Stimulated activated CD8-positive, alpha-beta memory T cell treated with anti-CD3 and anti-CD28 coated beads, Interleukin-15, amount 100 ng/mL, for 4 hours (primary cell): ENCODE data around the gene SMIM41.
A peak's percentile ranks its signal among the peaks of the same experiment; 100 is the strongest.

Experiments
- DNase-seq, 2 donors: peaks; one replicate each; pipeline ENCODE4 v3.0.0-alpha.2; 2020; ENCODE audit warnings: low read depth in 2 of 2

SMIM41 gene

DNA sequence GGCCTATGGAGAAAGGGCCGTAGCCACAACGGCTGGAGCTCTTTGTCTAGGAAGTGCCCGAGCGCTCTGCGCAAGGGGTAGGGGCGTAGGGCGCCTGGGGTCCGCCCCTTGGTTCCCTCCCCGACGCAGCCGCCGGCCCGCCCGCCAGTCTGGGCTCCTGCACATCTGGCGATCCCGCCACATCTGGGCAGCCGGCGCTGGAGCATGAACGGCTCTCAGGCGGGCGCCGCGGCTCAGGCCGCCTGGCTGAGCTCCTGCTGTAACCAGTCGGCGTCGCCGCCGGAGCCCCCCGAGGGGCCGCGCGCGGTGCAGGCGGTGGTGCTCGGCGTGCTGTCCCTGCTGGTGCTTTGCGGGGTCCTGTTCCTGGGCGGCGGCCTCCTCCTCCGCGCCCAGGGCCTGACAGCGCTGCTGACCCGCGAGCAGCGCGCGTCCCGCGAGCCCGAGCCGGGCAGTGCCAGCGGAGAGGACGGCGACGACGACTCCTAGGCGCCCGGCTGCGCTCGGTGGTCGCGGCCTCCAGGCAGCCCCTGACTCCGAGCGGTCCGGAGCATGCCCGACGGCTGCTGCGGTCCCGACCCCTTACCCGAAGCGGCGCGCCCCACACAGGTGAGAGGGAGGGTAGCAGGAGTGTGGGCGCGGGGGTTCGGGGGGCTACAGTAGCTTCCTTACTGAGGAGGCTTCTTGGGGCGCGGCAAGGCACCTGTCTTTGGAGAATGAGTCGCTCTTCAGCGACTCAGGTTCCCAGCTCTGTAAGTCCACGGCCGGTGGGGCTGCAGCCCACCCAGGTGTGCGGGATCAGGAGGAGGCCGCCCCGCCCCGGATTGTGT, at the start of gene SMIM41:
Gene SMIM41 (plus strand): TSS at position 129 of the 827 bp plus-strand sequence. CDS start 76 bp downstream, at position 205.
- no peak for DNase-seq

DNA sequence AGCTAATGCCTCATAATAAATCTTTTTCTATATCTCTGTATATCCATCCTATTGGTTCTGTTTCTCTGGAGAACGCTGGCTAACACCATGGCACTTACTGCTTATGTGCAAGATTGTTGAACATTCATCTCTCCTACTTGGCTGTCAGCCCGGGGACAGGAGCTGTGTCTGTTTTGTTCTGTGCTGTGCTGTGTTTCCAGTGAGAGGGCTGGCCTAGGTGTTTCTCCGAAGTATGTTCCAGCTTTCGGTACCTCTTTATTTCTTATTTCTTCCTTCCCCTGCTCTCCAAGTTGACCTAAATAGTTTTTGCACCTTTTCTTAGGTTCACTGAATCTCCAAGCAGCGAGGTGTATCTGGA, 47.1 kb upstream of the SMIM41 start:
- no peak for DNase-seq

DNA sequence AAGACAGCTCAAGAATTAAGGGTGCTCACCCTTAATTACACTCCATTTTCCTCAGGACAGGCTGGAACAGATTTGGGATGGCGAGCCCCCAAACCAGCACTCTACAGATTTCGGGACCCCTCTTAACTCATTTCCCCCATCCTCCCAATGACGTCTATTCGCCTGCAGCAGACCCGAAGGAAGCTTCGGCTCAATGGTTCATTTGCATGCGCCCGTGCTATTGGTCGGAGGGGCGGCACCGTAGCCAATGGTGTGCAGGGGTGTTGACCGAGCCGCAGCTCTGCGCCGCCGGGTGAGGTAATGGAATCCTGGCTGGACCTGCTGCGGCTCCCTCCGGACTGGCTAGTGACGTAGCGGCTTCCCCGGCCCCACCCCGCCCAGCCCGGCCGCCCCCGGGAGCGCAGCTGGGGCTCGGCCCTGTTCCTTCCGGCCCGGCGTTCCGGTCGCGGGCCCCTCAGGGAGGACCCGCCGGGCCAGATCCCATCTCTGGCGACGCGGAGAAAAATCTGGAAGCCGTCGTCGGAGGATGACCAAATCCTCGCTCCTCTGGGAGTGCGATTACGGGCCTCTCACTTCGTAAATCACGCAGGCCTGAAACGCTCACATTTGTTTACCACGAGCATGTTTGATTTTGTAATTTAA, 46.6 kb upstream of the SMIM41 start:
- peak; percentile 80 for DNase-seq

DNA sequence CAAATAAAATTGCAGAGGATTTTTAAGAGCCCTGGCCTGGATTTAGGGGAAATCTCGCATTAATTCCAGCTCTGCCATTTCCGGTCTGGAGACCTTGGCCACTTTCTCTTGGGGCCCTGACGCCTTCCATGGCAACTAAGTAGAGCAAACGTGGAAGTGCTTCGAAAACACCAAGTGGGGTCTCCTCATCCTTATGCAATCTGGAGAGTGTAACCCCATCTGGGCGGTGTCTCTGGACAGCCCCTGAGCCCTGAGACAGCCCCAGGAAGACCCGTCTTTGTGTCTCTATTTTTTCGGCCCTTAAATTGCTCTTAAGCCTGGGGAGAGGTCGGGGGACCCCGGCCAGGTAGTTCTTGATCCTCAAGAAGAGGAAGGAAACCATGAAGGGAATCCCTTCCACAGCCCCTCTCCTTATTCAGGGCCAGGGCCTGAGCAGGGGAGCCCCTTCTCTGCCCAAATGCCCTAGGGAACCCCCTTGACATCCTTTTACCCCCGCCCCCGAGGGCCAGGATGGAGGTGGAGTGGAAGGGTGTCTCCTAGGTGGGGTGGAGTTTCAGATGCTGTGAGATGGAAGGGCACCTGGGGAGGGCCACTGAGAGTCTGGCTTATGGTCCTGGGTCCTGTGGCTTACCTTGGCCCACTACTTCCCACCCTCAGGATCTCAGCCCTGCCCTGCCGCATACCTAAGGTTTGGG, 45.9 kb upstream of the SMIM41 start:
- no peak for DNase-seq

DNA sequence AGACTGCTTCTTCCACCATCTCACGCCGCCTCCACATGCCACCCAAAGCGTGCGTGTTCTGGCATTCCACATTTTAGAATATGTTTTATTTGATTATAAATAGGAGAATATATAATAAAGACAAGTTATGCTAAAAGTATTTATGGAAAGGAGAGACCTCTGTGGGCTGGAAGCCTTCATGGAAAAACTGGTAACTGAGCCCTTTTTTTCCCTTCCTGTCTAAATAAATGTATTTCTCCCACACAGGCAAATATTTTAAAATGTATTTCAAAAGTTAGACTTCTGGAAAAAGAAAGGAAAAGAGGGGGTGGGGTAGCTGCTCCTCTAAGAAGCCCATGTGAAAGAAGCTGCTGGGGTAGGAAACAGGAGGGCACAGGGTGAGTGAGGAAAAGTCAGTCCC, 44.3 kb upstream of the SMIM41 start:
- DNase-seq: no peak

DNA sequence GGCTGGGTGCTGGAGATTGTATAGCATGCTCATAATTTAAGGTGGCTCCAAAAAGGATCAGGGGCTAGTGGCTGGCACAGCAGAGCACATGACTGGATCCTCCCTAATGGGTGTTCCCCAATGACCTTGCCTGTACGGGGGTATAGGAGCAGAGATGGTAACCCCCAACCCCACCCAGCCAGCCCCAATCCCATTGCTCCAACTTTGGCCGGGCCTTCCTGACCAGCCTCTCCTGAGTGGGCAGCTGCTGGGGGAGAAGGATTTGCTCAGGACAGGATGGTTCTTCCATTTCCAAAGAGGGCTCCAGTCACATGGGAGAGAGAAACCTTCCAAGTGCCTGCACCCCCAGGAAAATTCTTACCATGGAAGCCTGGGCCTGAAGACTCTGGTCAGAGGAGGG, 43.6 kb upstream of the SMIM41 start:
- no peak for DNase-seq

DNA sequence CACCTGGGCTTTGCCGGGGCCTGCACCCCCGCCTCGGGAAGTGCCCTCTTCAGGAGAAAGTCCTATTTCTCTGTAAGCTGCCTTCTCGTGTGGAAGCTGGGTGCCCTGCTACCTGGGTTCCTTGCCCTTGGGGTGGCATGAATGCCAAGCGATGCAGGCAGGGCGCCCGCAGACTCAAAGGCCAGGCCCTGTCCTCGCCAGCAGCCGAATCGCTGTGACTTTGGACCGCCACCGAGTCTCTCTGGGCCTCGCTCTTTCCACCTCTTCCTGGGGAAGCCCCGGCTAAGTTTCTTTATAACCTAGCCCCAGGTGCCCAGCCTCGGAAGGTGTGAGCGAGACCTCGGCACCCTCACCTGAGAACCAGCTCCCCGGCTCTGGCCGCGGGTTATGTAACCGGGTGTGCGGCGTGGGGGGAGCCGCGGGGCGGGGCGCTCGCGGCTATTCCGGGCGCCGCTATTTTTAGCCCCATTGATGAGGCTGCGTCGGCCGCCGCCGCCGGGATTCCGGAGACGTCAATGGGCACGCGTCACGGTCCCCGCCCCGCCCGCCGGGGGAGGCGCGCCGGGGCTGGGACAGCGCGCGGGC, 42.8 kb upstream of the SMIM41 start:
- peak; percentile 71 to 79 for DNase-seq

DNA sequence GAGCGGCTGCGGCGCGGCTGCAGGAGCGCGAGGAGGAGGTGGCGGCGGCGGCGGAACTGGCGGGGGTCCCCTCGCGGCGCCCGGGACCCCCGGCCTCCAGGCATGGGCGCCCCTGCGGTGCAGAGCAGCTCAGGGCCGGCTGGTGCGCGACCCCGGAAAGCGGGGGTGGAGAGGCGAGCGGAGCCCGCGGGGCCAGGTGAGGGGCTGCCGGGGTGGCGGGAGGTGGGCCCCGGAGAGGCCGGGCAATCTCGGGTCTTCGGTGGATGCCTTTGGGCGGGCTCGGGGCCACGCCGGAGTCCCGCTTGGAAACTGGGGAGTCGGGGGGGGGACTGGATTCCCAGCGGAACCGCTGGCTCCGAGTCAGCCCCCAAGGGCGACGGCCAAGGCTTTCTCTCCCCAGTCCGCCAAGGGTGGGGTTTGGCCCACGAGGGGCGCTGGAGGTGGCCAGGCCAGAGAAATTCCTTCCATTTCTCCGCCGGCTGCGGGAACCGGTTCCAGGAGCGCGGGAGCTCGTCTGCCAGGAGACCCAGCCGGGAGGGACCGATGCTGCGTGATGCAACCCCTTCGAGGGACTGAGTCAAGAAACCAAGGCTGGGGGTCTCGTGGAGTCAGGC, 42.1 kb upstream of the SMIM41 start:
- DNase-seq: no peak

DNA sequence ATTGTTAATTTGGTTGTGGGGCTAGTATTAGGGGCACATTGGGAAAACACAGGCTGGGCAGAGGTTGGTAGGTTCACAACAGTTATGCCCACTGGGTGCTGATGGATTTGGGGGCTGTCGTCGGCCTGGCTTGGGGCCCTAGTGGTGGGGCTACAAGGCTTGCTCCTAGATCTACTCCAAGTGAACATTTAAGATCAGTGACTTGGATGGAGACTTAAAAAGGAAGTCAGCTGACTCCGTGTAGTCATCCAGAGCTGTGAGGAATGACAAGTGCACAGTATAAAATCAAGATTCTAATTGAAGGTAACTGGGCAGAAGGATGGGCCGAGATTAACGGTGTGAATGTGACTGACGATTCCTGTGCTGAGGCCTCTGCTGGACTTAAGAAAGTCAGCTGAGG, 41.1 kb upstream of the SMIM41 start:
- no peak for DNase-seq

DNA sequence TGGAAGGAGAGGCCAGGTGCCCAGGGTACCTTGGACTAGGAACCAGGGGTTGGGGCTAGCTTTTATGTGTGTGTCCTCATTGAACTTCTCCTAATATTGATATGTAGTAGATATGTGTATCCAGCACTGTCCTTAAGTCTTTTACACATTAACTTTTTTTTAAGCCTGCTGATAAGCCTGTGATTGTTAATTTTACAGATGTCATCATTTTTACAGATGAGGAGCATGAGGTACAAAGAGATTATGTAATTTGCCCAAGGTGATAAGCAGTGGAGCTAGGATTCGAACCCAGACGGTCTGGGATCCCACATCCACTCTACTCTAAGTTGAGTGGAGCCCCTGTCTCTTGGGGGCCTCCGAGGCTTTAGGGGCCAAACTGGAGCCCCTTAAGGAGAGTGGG, 38.5 kb upstream of the SMIM41 start:
- no peak for DNase-seq

DNA sequence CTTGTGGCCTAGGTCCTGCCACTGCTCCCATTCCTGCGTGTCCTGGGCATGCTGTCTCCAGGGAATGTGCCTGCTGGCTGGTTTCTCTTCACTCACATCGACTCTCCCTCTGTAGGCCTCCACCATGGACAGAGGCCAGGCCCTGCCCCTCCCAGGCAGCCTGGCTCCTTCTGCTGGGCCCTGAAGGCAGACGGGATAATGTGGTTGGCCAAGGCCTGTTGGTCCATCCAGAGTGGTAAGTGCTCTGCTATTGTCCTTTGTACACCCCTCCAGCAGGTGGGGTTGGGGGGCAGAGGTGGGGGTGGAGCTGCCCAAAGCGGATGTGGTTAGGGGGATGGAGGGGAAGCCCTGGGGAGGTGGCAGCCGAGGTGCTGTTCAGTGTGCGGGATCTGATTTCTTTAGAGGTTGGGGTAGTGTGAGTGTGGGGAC, 37.8 kb upstream of the SMIM41 start:
- DNase-seq: peak; percentile 32 to 37

DNA sequence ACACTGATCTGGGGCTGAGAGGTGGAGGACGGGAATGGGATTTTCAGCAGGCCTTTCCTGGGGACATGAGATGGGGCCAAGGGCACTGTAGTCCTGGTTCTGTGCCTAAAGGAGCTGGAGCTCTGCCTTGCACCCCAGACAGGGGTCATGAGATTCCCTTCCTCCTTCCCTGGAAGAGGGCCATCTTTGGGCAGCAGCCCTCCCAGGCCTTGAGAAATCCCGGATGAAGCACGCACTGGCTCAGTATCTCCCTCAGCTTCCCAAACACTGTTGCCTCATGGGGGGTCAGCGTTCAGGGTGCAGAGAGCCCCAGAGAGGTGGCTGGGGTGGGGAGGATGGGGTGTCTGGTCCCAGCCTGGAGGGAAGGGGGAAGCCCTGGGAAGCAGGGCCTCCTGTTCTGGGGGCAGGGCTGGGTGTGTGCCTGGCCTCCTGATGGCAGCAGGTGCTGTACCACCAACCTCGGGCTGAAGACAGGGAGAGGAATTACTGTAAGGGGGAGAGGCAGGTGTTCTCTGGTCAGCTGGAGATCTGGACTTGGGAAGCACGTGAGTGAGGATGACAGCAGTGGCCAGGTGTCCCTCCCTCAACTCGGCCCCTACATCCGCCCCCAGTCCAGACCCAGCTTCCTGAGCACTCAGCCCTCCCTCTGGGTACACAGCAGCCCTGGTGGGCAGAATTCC, 36.7 kb upstream of the SMIM41 start:
- DNase-seq: no peak

DNA sequence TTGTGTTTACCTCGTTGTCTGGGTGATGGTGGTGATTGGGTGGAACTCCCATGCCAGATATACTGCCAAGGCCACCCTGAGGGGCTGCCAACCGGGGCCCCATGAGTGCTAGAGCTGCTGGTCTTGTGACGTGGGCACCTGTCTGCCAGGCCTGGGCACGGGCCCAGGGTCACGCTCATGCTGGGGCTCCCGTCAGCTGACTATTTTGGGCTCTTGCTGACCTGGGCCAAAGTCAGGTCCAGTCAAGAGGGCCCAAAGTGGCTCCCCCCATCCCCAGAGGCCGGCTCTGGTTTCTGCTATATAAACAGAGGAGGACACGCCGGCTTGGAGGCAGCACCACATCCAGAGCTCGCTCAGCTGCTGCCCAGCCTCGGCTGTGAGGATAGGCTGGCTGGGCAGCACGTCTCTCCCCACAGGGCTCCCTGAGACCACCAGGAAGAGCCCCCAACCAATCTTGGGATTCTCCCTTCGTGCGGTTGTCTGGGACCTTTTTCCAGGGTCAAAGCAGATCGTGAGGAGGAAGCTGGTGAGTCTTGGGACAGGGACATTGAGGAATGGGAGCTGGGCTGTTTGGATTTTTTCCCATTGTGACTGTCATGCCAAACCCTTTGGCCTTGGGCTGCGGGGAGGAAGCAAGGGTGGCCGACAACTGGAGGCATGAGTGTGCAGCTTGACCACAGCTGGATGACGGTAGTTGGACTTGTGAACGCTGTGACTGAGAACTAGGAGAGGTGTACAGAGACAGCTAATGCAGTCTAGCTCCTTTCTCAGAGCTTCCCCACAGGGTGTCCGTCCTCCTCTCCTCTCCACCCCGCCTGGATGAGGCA, 35.9 kb upstream of the SMIM41 start:
- DNase-seq: no peak

DNA sequence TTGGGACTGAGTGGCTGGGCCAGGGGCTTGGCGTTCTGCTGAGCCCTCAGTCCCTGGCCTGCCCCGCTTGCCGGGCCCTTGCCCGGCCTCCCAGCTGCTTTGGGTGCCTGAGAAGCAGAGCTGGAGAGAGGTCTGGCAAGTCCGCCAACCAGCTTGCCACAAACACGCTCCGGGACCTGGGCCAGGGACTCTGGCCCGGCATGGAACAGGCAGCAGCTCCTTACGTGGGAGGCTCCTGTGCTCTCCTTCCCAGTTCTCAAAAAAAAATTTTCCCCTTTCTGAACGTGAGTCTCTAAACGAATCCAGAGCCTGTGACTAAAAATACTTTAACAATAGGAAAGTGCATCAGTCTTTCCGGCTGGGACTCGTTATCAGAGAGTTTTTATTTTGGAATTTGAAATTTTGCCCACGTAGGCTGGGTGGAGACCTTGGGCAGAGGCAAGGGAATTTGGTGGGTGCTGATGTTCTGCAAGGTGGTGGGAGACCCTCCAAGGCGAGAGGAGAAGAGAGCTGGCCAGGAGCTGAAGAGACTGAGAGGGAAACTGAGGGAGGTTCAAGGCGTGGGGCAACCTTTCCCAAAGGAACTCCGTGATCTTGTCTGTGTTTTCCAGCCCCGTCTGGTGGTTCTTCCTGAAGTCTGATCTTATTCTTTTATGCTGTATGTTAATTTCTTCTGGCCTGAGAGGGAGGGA, 35.1 kb upstream of the SMIM41 start:
- DNase-seq: no peak

DNA sequence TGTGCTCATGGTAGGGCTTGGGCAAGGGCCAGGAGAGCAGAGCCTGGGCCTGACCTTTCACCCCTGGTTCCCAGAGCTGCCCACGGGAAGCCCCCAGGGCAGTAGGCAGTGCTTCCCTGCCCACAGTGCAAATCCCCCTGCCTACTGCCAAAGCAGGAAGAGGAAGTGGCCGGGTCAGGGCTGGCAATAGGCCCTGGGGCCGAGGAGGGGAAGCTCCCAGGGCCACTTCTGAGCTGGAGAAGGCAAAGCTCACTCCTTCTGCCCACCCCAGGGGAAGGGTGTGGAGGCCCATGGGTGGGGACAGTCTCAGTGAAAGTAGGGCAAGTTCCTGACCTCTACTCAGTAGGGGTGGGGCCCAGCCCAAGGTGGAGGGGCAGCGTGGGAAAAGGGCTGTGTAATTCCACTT, 33.7 kb upstream of the SMIM41 start:
- no peak for DNase-seq

DNA sequence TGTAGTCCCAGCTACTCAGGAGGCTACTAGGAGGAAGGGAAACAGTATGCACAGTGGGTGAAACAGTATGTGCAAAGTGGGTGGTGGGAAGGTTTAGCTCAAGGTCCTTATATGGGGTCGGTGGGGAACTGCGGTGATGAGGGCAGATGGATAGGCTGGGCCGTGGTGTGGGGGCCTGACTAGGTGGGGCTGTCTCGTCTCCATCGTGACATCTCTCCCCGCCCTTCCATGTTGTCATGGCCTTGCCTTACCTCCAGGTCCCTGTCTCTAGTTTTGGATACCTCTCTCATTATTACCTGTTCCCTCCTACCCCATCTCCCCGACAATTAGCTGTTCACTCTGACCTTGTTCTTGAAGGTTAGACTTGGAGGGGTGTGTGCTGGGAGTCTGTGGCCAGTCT, 32.6 kb upstream of the SMIM41 start:
- no peak for DNase-seq

DNA sequence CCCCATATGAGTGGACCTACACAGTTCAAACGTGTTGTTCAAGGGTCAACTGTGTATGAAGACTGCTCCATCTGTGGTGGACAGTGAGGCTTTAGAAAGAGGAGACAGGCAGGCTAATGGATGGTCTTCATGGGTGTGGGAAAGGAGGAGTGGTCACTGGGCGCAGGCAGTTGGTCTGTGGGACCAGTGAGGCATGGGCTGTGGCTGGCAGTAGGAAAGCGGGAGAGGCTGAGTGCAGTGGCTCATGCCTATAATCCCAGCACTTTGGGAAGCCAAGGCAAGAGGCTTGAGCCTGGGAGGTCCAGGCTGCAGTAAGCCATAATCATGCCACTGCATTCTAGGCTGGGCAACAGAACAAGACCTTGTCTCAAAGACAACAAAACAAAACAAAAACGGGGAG, 30.2 kb upstream of the SMIM41 start:
- DNase-seq: no peak

DNA sequence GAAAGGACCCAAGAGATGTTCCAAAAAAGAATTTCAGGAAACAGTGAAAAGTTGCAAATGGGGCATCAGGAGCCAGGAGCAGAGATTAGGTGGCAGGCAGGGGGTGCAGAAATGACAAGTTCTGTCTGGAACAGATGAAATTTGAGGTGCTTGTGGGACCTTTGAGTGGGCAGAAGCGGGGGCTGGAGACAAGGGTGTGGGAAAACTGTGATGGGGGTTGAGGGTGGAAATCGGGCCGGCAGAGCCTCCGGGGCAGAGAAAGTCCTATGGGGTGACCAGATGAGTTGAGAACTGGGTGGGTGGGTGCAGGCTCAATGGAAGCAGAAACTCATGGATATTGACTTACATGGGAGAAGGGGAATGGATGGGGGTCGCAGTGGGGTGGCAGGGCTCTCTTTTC, 29.8 kb upstream of the SMIM41 start:
- no peak for DNase-seq

DNA sequence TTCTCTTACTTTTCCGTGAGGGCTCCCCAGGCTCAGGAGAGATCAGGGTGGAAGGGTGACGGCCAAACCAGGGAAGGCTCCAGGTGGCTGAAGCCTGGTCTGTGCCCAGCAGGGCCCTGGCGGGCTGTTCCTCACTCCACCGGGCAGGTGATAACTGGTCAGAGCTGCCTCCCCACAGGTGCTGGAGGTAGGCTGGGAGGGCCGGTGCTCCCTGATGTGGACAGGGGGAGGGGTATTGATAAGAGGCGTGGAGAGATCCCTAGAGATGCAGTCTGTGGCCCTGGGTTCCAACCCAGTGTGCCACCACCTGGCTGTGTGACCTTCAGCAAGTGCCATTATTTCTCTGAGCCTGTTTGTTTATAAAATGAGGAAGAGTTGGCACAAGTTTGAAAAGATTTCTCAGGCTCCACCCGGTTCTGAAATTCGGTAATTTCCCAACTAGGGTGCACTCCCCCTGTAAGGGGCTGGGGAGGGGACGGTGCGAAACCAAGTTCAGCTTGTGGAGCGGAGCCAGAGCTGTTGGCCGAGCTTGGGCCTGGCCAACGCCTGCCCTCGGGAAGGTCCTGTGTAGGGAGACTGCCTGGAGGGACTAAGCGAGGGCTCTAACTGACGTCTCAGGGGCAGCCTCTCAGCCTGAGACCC, 29.3 kb upstream of the SMIM41 start:
- no peak for DNase-seq
